Trophoblast cell (in vitro differentiated cells and primary cell): Measurements from ENCODE around the gene GBX1.

Source experiments
- DNase-seq, 2 donors: peaks; one replicate each; pipeline ENCODE4 v3.0.0-alpha.2; 2016
- H2AFZ ChIP-seq: 2 replicates; pipeline ENCODE4 v1.6.1; 2013; ENCODE audit warnings: low read length, moderate library complexity, mild to moderate bottlenecking; ENCODE audit not compliant: insufficient read depth, poor library complexity
- H2AK5ac ChIP-seq: 2 replicates; pipeline ENCODE4 v1.6.1; 2013; ENCODE audit warnings: mild to moderate bottlenecking, low read length
- H2BK120ac ChIP-seq: 2 replicates; pipeline ENCODE4 v1.6.1; 2013; ENCODE audit warnings: low read length, mild to moderate bottlenecking, moderate library complexity; ENCODE audit not compliant: insufficient read depth, poor library complexity
- H2BK12ac ChIP-seq: 2 replicates; pipeline ENCODE4 v1.6.1; 2013; ENCODE audit warnings: mild to moderate bottlenecking, low read length, moderate library complexity
- H2BK5ac ChIP-seq: 2 replicates; pipeline ENCODE4 v1.6.1; 2013; ENCODE audit warnings: low read length, low read depth, moderate library complexity, mild to moderate bottlenecking; ENCODE audit not compliant: poor library complexity
- H3K14ac ChIP-seq: 2 replicates; pipeline ENCODE4 v1.6.1; 2013; ENCODE audit warnings: mild to moderate bottlenecking, low read length
- H3K18ac ChIP-seq: 2 replicates; pipeline ENCODE4 v1.6.1; 2013; ENCODE audit warnings: mild to moderate bottlenecking, low read length
- H3K23ac ChIP-seq: 2 replicates; pipeline ENCODE4 v1.6.1; 2013; ENCODE audit warnings: low read length
- H3K27ac ChIP-seq: 2 replicates; pipeline ENCODE4 v1.5.1; 2013; ENCODE audit warnings: low read depth, mild to moderate bottlenecking, inconsistent platforms, low read length, moderate library complexity
- H3K27me3 ChIP-seq: 2 replicates; pipeline ENCODE4 v1.6.1; 2013; ENCODE audit warnings: inconsistent platforms, mild to moderate bottlenecking, low read length, moderate library complexity; ENCODE audit not compliant: insufficient read depth
- H3K36me3 ChIP-seq, 2 experiments: 1 replicate in 1 of 2; 2 replicates in 1 of 2; pipeline ENCODE4 v1.6.1; 2013; ENCODE audit warnings: low read length in 2 of 2, mild to moderate bottlenecking in 2 of 2, moderate library complexity in 1 of 2; ENCODE audit not compliant: insufficient read depth in 2 of 2, control insufficient read depth in 1 of 2
- H3K4ac ChIP-seq: 2 replicates; pipeline ENCODE4 v1.6.1; 2013; ENCODE audit warnings: low read depth, mild to moderate bottlenecking, low read length, moderate library complexity
- H3K4me1 ChIP-seq, 2 experiments: 1 replicate in 1 of 2; 2 replicates in 1 of 2; pipeline ENCODE4 v1.6.1; 2013; ENCODE audit warnings: low read length in 2 of 2, mild to moderate bottlenecking in 2 of 2, moderate library complexity in 1 of 2; ENCODE audit not compliant: insufficient read depth in 2 of 2, control insufficient read depth in 1 of 2
- H3K4me2 ChIP-seq: 2 replicates; pipeline ENCODE4 v1.6.1; 2013; ENCODE audit warnings: inconsistent platforms, mild to moderate bottlenecking, low read length, moderate library complexity
- H3K4me3 ChIP-seq: 2 replicates; pipeline ENCODE4 v1.5.1; 2013; ENCODE audit warnings: mild to moderate bottlenecking, low read depth, low read length, inconsistent platforms
- H3K79me1 ChIP-seq: one replicate; pipeline ENCODE4 v1.6.1; 2013; ENCODE audit warnings: low read length
- H3K79me2 ChIP-seq: 2 replicates; pipeline ENCODE4 v1.6.1; 2013; ENCODE audit warnings: low read length, mild to moderate bottlenecking; ENCODE audit not compliant: control insufficient read depth, insufficient read depth, poor library complexity
- H3K9ac ChIP-seq: 2 replicates; pipeline ENCODE4 v1.6.1; 2013; ENCODE audit warnings: mild to moderate bottlenecking, low read length
- H3K9me3 ChIP-seq: 2 replicates; pipeline ENCODE4 v1.6.1; 2013; ENCODE audit warnings: low read depth, mild to moderate bottlenecking, control low read depth, inconsistent platforms, low read length; ENCODE audit not compliant: insufficient read depth
- H4K12ac ChIP-seq: 2 replicates; pipeline ENCODE4 v1.6.1; 2013; ENCODE audit warnings: low read depth, mild to moderate bottlenecking, low read length, moderate library complexity
- H4K8ac ChIP-seq: 2 replicates; pipeline ENCODE4 v1.6.1; 2013; ENCODE audit warnings: low read depth, mild to moderate bottlenecking, low read length, moderate library complexity
- H4K91ac ChIP-seq: one replicate; pipeline ENCODE4 v1.6.1; 2013; ENCODE audit warnings: low read depth, mild to moderate bottlenecking, low read length, moderate library complexity
- WGBS: extraction: QIAGEN DNeasy Blood & Tissue Kit; methylation state at CpG from one replicate; pipeline ENCODE4 v1.1.7; 2013; ENCODE audit warnings: missing lambda C conversion rate; ENCODE audit not compliant: insufficient read length, insufficient coverage; ENCODE audit errors: extremely low coverage; 5-methylcytosine and 5-hydroxymethylcytosine counted together

Gene GBX1

DNA sequence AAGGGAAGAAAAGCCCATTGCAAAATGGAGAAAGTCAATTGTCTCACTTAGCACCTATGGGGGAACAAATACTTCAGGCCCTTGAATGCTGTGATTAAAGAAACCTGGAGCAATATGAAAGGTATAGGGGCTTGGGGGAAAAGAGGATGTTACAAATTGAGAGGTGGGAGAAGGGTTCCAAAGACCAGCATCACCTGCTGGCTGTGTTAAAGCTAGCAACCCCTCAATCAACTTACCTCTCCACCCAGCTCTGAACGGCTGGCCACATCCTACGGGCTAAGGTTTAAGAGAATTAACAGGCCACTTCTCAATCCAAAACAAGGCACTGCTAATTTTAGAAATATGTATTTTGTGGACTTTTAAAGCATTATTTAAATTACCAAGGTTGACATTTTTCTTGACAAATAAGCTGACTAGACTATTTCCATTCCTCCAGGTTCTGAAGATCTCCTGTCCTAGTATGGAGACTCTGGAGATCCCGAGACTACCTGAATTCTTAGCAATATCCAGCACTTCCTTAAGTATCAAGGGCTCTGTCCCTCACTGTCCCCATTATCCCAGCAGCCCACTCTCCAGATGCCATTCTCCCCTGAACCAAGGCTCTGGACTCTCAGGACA lies 43.8 kb upstream of the GBX1 start:
- H3K9me3 ChIP-seq, result no peaks in the 10 kb centered on the region
- H2BK5ac ChIP-seq, result no peak overlapping the region
- no peaks in the 10 kb centered on the region for H3K79me1 ChIP-seq
- peaks cover 19 to 29% of the 10 kb centered on the region in 2 experiments for H3K36me3 ChIP-seq
- H3K9ac ChIP-seq, result no peak overlapping the region
- H2AFZ ChIP-seq, result no peak overlapping the region
- WGBS, result no CpG with 5 or more reads among the region's 3 CpGs
- no peak overlapping the region for H2AK5ac ChIP-seq
- no peaks in the 10 kb centered on the region for H3K79me2 ChIP-seq
- H4K8ac ChIP-seq, result no peak overlapping the region
- H3K4me1 ChIP-seq, result peaks cover 6 to 7% of the 10 kb centered on the region in 2 experiments
- no peak overlapping the region for H4K12ac ChIP-seq
- H3K27me3 ChIP-seq, result no peaks in the 10 kb centered on the region
- H3K18ac ChIP-seq, result no peak overlapping the region
- H3K4me3 ChIP-seq, result no peak overlapping the region
- no peak overlapping the region for H2BK120ac ChIP-seq
- H3K14ac ChIP-seq, result no peak overlapping the region
- no peak overlapping the region for H3K4me2 ChIP-seq
- H4K91ac ChIP-seq, result no peak overlapping the region
- DNase-seq, result no peak
- no peak overlapping the region for H3K4ac ChIP-seq
- H3K23ac ChIP-seq, result no peak overlapping the region
- no peak overlapping the region for H3K27ac ChIP-seq
- H2BK12ac ChIP-seq, result no peak overlapping the region

- peaks cover 6 to 7% of the 10 kb centered on the region in 2 experiments for H3K4me1 ChIP-seq
- H2BK120ac ChIP-seq, result no peak within 1 kb of the TSS
- WGBS, result no CpG with 5 or more reads among the region's 17 CpGs
- H3K27ac ChIP-seq, result no peak within 1 kb of the TSS
- no peak within 1 kb of the TSS for H2AFZ ChIP-seq
- H3K18ac ChIP-seq, result no peak within 1 kb of the TSS
- H3K79me1 ChIP-seq, result no peaks in the 10 kb centered on the region
- no peak within 1 kb of the TSS for H2BK12ac ChIP-seq
- H4K12ac ChIP-seq, result no peak within 1 kb of the TSS
- DNase-seq, result no peak
- H4K8ac ChIP-seq, result no peak within 1 kb of the TSS
- H2AK5ac ChIP-seq, result no peak within 1 kb of the TSS
- no peak within 1 kb of the TSS for H3K14ac ChIP-seq
- H3K27me3 ChIP-seq, result no peaks in the 10 kb centered on the region
- no peak within 1 kb of the TSS for H3K9ac ChIP-seq
- H3K79me2 ChIP-seq, result no peaks in the 10 kb centered on the region
- no peaks in the 10 kb centered on the region for H3K9me3 ChIP-seq
- no peak within 1 kb of the TSS for H3K4me2 ChIP-seq
- H3K23ac ChIP-seq, result no peak within 1 kb of the TSS
- H3K4me3 ChIP-seq, result no peak within 1 kb of the TSS
- H3K4ac ChIP-seq, result no peak within 1 kb of the TSS
- H4K91ac ChIP-seq, result no peak within 1 kb of the TSS
- H3K36me3 ChIP-seq, result peaks cover 13 to 22% of the 10 kb centered on the region in 2 experiments
- H2BK5ac ChIP-seq, result no peak within 1 kb of the TSS
These were observed 42.8 kb upstream of the GBX1 start, which contains the start of gene H2BK1 for GRCh38 chr7:151210087-151210854. Gene H2BK1 (minus strand): TSS chr7:151210488. CDS start chr7:151210318, 170 bp downstream.

DNA sequence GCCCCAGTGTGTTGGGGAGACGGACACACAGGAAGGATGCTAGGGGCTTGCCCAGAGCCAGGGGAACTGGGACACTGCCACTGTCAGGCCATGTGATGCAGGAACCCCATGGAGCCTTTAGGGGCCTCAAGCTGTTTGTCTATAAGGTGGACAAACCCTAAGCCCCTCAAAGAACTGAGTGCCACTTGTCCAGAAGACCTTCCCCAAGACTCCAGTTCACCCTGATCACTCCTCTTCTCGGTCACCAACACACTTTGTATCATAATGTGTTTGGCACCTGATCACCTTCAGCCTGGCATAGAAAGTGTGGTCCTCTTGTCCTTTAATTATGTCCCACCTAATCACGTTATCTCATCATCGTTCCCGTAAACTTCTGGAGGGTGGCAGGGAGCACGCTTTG lies 42.1 kb upstream of the GBX1 start:
- Histone ChIP-seq H3K14ac (no peak overlapping the region), H3K9me3 (no peaks in the 10 kb centered on the region), H2AK5ac (no peak overlapping the region), H2BK5ac (no peak overlapping the region), H3K27ac (no peak overlapping the region), H2BK12ac (no peak overlapping the region), H3K79me1 (no peaks in the 10 kb centered on the region), H4K8ac (no peak overlapping the region), H3K4me2 (no peak overlapping the region), H4K91ac (no peak overlapping the region), H2AFZ (no peak overlapping the region), H3K23ac (no peak overlapping the region), H3K79me2 (no peaks in the 10 kb centered on the region), H3K9ac (no peak overlapping the region), H3K4me3 (no peak overlapping the region), H3K4me1 (peaks cover 6 to 7% of the 10 kb centered on the region in 2 experiments), H4K12ac (no peak overlapping the region), H3K18ac (no peak overlapping the region), H3K27me3 (no peaks in the 10 kb centered on the region), H3K36me3 (peaks cover 8 to 15% of the 10 kb centered on the region in 2 experiments), H2BK120ac (no peak overlapping the region), H3K4ac (no peak overlapping the region)
- no CpG with 5 or more reads among the region's 6 CpGs for WGBS
- no peak for DNase-seq

GRCh38 chr7:151208253-151208862 lies 40.9 kb upstream of the GBX1 start:
- Histone ChIP-seq H3K23ac (no peak overlapping the region), H3K36me3 (peaks cover 0 to 5% of the 10 kb centered on the region in 2 experiments), H3K79me2 (no peaks in the 10 kb centered on the region), H4K91ac (no peak overlapping the region), H2BK5ac (no peak overlapping the region), H3K4me1 (peaks cover 6 to 7% of the 10 kb centered on the region in 2 experiments), H3K4me3 (no peak overlapping the region), H3K14ac (no peak overlapping the region), H4K12ac (no peak overlapping the region), H3K9ac (no peak overlapping the region), H3K79me1 (no peaks in the 10 kb centered on the region), H3K9me3 (peaks cover 2% of the 10 kb centered on the region), H2AFZ (no peak overlapping the region), H4K8ac (no peak overlapping the region), H2BK120ac (no peak overlapping the region), H2BK12ac (no peak overlapping the region), H2AK5ac (no peak overlapping the region), H3K18ac (no peak overlapping the region), H3K27me3 (no peaks in the 10 kb centered on the region), H3K4ac (no peak overlapping the region), H3K27ac (no peak overlapping the region), H3K4me2 (no peak overlapping the region)
- no CpG with 5 or more reads among the region's 9 CpGs for WGBS
- no peak for DNase-seq
